ENCODE measurements around the gene TUBGCP6.

TUBGCP6 gene

GRCh38 chr22:50226063-50226874 lies 18.6 kb downstream of the TUBGCP6 start:
- DNase-seq = no peak

- DNase-seq = no peak
These were observed 19.4 kb downstream of the TUBGCP6 start for GRCh38 chr22:50225200-50225969.

- DNase-seq = no peak
These were observed 20.8 kb downstream of the TUBGCP6 start for GRCh38 chr22:50224071-50224470.

- DNase-seq = no peak
These were observed 22.3 kb downstream of the TUBGCP6 start for GRCh38 chr22:50222508-50222907.

- no peak for DNase-seq
These were observed 23.2 kb downstream of the TUBGCP6 start for GRCh38 chr22:50221410-50222300.

- no peak for DNase-seq
These were observed 24.0 kb downstream of the TUBGCP6 start for GRCh38 chr22:50220603-50221409.

- no peak for DNase-seq
These were observed 24.8 kb downstream of the TUBGCP6 start for GRCh38 chr22:50219800-50220602.

GRCh38 chr22:50218996-50219727 lies 25.7 kb downstream of the TUBGCP6 start:
- no peak for DNase-seq

GRCh38 chr22:50218153-50218995 lies 26.4 kb downstream of the TUBGCP6 start:
- DNase-seq = no peak

- DNase-seq = no peak
These were observed 27.2 kb downstream of the TUBGCP6 start for GRCh38 chr22:50217543-50218152.

- no peak for DNase-seq
These were observed 27.9 kb downstream of the TUBGCP6 start for GRCh38 chr22:50216684-50217520.

- DNase-seq = no peak
These were observed 28.7 kb downstream of the TUBGCP6 start for GRCh38 chr22:50216055-50216683.

GRCh38 chr22:50215297-50216054 lies 29.3 kb downstream of the TUBGCP6 start:
- DNase-seq = no peak

- no peak for DNase-seq
These were observed 31.6 kb downstream of the TUBGCP6 start for GRCh38 chr22:50213263-50213662.

GRCh38 chr22:50211147-50211546 lies 33.7 kb downstream of the TUBGCP6 start:
- DNase-seq = no peak

- no peak for DNase-seq
These were observed 34.3 kb downstream of the TUBGCP6 start for GRCh38 chr22:50210378-50211139.

All from cortex of kidney (tissue), 1 donor.